Vagina (tissue), 2 donors: ENCODE data around the gene FIGNL1. TPM values are rescaled to one million over a fixed set of nuclear protein-coding genes. Genes with fewer than 3 reads are reported as not detected.

ENCODE experiments used
- DNase-seq, 2 donors: peaks; one replicate each; pipeline ENCODE4 v3.0.0-alpha.2; 2017; ENCODE audit errors: extremely low spot score in 2 of 2
- H3K27ac ChIP-seq: fragments of 200-600 bp; sonication (generic); one replicate; pipeline ENCODE4 v1.5.1; 2019
- H3K27me3 ChIP-seq: fragments of 200-600 bp; sonication (generic); one replicate; pipeline ENCODE4 v1.5.1; 2019
- H3K36me3 ChIP-seq, 2 donors: fragments of 200-600 bp; sonication (generic); one replicate each; pipeline ENCODE4 v1.5.1; 2017 to 2019
- H3K4me1 ChIP-seq: fragments of 200-600 bp; sonication (generic); one replicate; pipeline ENCODE4 v1.5.1; 2019
- H3K4me3 ChIP-seq, 2 donors: fragments of 200-600 bp; sonication (generic); 1 replicate in 1 of 2; 2 replicates in 1 of 2; pipeline ENCODE4 v1.5.1; 2016 to 2019
- H3K9me3 ChIP-seq: fragments of 200-600 bp; sonication (generic); one replicate; pipeline ENCODE4 v1.5.1; 2019
- POLR2A ChIP-seq, 2 donors: fragments of 450-650 bp; IDR thresholded peaks; one replicate each; pipeline ENCODE4 v1.6.1; 2017; ENCODE audit warnings: antibody characterized with exemption in 2 of 2, mild to moderate bottlenecking in 2 of 2, moderate library complexity in 2 of 2
- POLR2AphosphoS5 ChIP-seq, 2 donors: sonication (generic); formaldehyde crosslinking; IDR thresholded peaks; one replicate each; pipeline ENCODE4 v1.9.0; 2017; ENCODE audit warnings: antibody characterized with exemption in 2 of 2, mild to moderate bottlenecking in 2 of 2, low read depth in 1 of 2; ENCODE audit not compliant: insufficient read depth in 1 of 2
- intact Hi-C: fragments of 100-400 bp; cut with DNase I; formaldehyde crosslinking; loops from one replicate; pipeline ENCODE4 v1.15.1; 2023
- total RNA-seq: library from RNA; depleted of rRNA; stranded (reverse); fragments of >200 nt; gene quantifications from one replicate; pipeline ENCODE4 v1.2.3, GENCODE V29; 2016
- TF ChIP-seq, protein P1 (sequence below), 3 experiments: fragments of 450-650 bp in 2 of 3; fragments of 200-600 bp in 1 of 3; sonication (generic) in 1 of 3; IDR thresholded peaks; one replicate each; pipeline ENCODE4 v1.5.1; 2017 to 2019; ENCODE audit warnings: antibody characterized with exemption in 3 of 3, mild to moderate bottlenecking in 2 of 3, moderate library complexity in 2 of 3

The FIGNL1 gene
- total RNA-seq, 1 donor from 2014 or later: 7.9 TPM

DNA sequence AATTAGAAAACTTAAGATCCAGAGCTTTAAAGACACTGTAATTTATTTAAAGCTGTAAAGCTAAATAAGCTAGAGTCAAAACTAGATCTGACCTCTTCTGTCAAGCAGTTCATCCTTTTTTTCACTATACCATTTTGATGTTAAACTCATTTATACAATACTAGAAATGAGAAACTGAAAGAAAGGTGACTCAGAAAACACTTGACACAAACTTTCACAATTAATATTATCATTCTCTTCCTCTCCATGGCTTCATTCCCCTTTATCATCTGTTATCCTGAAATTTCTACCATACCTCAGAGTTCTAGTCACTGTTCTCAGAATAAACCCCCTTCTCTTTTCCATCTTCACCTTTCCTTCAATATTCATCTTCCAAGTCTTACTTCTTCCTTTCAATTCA is 1.3 kb downstream of the FIGNL1 start:
- Histone ChIP-seq H3K27me3 (no peaks in the 10 kb centered on the region), H3K9me3 (no peaks in the 10 kb centered on the region), H3K4me3 (no peak overlapping the region), H3K27ac (no peak overlapping the region), H3K4me1 (peaks cover 4% of the 10 kb centered on the region), H3K36me3 (peaks cover 0 to 13% of the 10 kb centered on the region in 2 donors)
- no peak for DNase-seq
- intact Hi-C loops: no loop called here
- TF ChIP-seq POLR2A (IDR thresholded peaks at IDR 0.05) (no peak), POLR2AphosphoS5 (IDR thresholded peaks at IDR 0.05; ENCODE audit: insufficient read depth in 1 of 2, low read depth in 1 of 2) (no peak)
- TF ChIP-seq, protein P1, sequence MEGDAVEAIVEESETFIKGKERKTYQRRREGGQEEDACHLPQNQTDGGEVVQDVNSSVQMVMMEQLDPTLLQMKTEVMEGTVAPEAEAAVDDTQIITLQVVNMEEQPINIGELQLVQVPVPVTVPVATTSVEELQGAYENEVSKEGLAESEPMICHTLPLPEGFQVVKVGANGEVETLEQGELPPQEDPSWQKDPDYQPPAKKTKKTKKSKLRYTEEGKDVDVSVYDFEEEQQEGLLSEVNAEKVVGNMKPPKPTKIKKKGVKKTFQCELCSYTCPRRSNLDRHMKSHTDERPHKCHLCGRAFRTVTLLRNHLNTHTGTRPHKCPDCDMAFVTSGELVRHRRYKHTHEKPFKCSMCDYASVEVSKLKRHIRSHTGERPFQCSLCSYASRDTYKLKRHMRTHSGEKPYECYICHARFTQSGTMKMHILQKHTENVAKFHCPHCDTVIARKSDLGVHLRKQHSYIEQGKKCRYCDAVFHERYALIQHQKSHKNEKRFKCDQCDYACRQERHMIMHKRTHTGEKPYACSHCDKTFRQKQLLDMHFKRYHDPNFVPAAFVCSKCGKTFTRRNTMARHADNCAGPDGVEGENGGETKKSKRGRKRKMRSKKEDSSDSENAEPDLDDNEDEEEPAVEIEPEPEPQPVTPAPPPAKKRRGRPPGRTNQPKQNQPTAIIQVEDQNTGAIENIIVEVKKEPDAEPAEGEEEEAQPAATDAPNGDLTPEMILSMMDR (IDR thresholded peaks at IDR 0.05): no peak

DNA sequence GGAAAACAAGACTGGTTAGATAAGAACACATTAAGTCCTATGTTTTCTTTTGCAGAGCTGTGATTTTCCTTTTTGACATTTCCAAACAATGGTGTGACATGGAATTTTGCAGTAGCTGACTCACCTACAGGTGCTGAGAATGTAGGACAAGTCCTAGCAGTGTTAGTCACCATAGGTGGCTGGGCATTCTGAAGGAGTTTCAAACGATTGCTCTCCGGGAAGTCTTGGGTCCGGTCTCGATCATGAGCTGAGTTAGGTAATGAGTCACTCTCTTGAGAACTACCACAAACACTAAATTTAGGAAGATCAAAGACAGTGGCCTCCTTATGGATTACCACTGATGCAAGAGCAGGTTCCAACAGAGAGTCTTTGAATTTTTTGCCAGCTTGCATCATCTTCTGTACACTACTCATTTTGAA is 3.6 kb downstream of the FIGNL1 start:
- peaks cover 0 to 13% of the 10 kb centered on the region in 2 donors for H3K36me3 ChIP-seq
- H3K9me3 ChIP-seq: no peaks in the 10 kb centered on the region
- no peak for DNase-seq
- no peak overlapping the region for H3K4me3 ChIP-seq
- intact Hi-C loops: no loop called here
- H3K27ac ChIP-seq: no peak overlapping the region
- peak in 1 of 2 donors; percentile 51 for TF ChIP-seq POLR2AphosphoS5 (IDR thresholded peaks at IDR 0.05; ENCODE audit: insufficient read depth in 1 of 2, low read depth in 1 of 2)
- TF ChIP-seq POLR2A (IDR thresholded peaks at IDR 0.05): no peak
- TF ChIP-seq, protein P1 (IDR thresholded peaks at IDR 0.05): no peak
- peaks cover 4% of the 10 kb centered on the region for H3K4me1 ChIP-seq
- no peaks in the 10 kb centered on the region for H3K27me3 ChIP-seq

DNA sequence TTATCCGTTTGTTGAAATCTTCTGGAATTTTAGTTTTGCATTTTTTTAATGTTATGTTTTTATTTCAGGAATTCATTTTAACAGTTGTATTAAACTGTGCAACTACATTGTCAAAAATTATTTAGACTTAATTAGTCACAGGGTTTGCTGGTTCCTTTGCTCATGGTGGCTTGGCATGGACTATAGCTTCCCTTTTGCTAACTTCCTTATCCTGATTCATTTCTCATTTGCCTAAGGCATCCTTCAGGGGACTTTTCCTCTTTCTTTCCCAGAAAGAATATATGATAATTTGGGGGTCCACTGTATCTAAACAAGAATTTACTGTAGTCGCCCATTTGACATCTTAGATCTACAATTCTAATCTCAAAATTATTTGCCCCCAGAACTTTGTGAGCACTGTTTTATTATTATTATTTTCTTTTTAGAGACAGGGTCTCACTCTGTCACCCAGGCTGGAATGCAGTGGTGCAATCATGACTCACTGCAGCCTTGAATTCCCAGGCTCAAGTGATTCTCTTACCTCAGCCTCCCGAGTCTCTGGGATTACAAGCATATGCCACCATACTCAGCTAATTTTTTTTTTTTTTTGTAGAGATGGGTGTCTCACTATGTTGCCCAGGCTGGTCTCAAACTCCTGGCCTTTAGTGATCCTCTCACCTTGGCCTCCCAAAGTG is 13.9 kb downstream of the FIGNL1 start:
- no peak overlapping the region for H3K4me3 ChIP-seq
- intact Hi-C loops: no loop called here
- H3K27me3 ChIP-seq: no peaks in the 10 kb centered on the region
- H3K27ac ChIP-seq: no peak overlapping the region
- no peak for DNase-seq
- no peaks in the 10 kb centered on the region for H3K9me3 ChIP-seq
- TF ChIP-seq, protein P1 (IDR thresholded peaks at IDR 0.05): no peak
- H3K36me3 ChIP-seq: peaks cover 0 to 8% of the 10 kb centered on the region in 2 donors
- H3K4me1 ChIP-seq: no peaks in the 10 kb centered on the region

DNA sequence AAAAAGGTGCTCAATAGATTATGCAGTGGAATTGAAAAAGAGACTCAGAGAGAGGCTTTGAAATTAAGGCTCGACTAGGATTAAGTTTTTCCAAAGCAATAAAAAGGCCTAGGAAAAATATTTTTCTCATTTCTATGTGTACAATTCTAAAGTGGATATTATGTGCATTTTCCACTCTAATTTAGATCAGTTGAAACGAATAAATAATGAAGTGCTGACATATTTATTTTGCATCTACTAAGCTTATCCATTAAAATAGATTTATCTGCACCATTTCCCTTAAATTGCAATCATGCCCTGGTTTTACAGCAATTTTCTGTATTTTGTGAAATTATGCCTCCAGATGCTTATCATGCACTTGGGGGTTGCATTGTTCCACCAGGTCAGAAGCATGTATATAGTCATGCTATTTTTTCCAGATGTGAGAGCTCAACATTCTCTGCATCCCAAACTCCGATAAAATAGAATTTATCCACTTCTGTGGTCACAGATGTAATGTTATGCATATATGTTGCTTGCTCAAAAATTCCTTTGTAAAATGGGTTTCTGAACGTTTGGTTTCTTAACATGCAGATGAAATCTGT is 18.3 kb downstream of the FIGNL1 start:
- Histone ChIP-seq H3K36me3 (no peaks in the 10 kb centered on the region), H3K4me3 (no peak overlapping the region), H3K27ac (no peak overlapping the region), H3K4me1 (no peaks in the 10 kb centered on the region), H3K9me3 (no peaks in the 10 kb centered on the region), H3K27me3 (no peaks in the 10 kb centered on the region)
- intact Hi-C loops: no loop called here
- no peak for DNase-seq
- TF ChIP-seq POLR2AphosphoS5 (IDR thresholded peaks at IDR 0.05; ENCODE audit: insufficient read depth in 1 of 2, low read depth in 1 of 2) (no peak), POLR2A (IDR thresholded peaks at IDR 0.05) (no peak)
- TF ChIP-seq, protein P1 (IDR thresholded peaks at IDR 0.05): no peak

DNA sequence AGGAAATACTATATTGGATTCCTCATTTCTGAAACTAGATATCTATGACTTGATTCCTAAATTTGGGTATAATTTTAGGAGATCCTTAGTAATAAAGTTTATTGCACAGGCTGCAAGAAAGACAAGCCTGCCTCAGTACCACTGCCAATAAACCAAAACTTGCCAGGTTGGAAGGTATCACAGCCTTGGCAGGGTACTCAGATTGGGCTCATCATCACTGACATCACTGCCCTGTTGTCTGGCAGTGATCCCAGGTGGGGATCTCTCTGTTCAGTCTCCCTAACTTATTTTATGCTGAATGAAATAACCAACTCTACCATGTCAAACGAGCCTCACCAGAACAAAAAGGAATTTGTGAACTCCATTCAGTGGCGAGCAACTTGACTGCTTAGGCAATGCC is 18.8 kb downstream of the FIGNL1 start:
- intact Hi-C loops: no loop called here
- Histone ChIP-seq H3K4me3 (no peak overlapping the region), H3K27me3 (no peaks in the 10 kb centered on the region), H3K36me3 (no peaks in the 10 kb centered on the region), H3K9me3 (no peaks in the 10 kb centered on the region), H3K4me1 (no peaks in the 10 kb centered on the region), H3K27ac (no peak overlapping the region)
- TF ChIP-seq, protein P1 (IDR thresholded peaks at IDR 0.05): no peak
- TF ChIP-seq POLR2A (IDR thresholded peaks at IDR 0.05): no peak
- no peak for TF ChIP-seq POLR2AphosphoS5 (IDR thresholded peaks at IDR 0.05; ENCODE audit: insufficient read depth in 1 of 2, low read depth in 1 of 2)
- DNase-seq: no peak
